Breast epithelium (tissue), 3 donors: ENCODE data around the gene CHST9.
"Not testable (repeated sequence)": the region's sequence is repeated elsewhere in the genome, so short reads cannot be mapped to it uniquely, and the experiment has no call there.

Experiments used
- CTCF ChIP-seq, 3 donors: fragments of 450-650 bp; IDR thresholded peaks; one replicate each; pipeline ENCODE4 v1.5.1; 2016 to 2017; ENCODE audit warnings: antibody characterized with exemption in 3 of 3, mild to moderate bottlenecking in 3 of 3, moderate library complexity in 3 of 3
- POLR2A ChIP-seq: fragments of 450-650 bp; IDR thresholded peaks from one replicate; pipeline ENCODE4 v1.6.1; 2016; ENCODE audit warnings: antibody characterized with exemption, mild to moderate bottlenecking, moderate library complexity

DNA sequence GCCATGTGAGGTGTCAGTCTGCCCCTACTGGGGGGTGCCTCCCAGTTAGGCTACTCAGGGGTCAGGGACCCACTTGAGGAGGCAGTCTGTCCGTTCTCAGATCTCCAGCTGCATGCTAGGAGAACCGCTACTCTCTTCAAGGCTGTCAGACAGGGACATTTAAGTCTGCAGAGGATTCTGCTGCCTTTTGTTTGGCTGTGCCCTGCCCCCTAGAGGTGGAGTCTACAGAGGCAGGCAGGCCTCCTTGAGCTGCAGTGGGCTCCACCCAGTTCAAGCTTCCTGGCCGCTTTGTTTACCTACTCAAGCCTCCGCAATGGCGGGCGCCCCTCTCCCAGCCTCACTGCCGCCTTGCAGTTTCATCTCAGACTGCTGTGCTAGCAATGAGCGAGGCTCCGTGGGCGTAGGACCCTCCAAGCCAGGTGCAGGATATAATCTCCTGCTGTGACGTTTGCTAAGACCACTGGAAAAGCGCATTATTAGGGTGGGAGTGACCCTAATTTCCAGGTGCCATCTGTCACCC is 21.9 kb downstream of the CHST9 start:
- not testable (repeated sequence) for TF ChIP-seq CTCF (IDR thresholded peaks at IDR 0.05); POLR2A
